HUDEP-2 (cell line): Measurements from ENCODE around the gene RANBP17.

ENCODE experiments used
- DNase-seq, 76 experiments: peaks; one replicate each; lab custom pipeline; 2025; ENCODE audit not compliant: unreplicated experiment in 76 of 76; lab: John Stamatoyannopoulos, UW

The RANBP17 gene

DNA sequence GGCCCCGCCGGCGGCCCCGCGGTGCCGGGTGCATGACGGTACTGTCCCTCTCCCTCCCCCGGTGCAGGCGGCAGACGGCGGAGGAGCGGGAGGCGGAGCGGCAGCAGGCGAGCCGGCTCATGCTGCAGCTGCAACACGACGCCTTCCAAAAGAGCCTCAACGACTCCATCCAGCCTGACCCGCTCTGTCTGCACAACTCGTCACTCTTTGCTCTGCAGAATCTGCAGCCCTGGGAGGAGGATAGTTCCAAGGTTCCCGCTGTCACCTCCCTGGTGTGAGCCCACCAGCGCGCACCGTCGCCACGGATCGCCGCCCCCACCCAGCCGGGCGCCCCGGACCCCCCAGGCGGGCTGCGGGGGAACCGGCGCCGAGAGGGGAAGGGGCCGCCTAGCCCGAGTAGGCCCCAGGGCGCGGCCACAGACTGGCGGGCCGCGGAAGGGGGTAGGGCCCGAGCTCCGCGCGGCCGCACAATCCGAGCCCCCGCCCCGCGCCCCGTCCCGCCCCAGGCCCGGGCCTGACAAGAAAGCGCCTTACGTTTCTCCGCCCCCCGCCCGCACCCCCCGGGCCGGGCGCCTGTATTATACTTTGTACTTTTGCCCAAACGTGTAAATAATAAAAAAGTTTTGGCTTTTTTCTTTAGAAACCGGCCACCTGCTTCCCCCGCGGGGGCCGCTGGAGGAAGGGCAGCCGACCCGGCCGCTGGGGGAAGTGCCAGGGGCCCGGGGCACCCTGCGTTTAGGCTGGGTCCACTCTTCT, 449.7 kb downstream of the RANBP17 start:
- DNase-seq: no peak

DNA sequence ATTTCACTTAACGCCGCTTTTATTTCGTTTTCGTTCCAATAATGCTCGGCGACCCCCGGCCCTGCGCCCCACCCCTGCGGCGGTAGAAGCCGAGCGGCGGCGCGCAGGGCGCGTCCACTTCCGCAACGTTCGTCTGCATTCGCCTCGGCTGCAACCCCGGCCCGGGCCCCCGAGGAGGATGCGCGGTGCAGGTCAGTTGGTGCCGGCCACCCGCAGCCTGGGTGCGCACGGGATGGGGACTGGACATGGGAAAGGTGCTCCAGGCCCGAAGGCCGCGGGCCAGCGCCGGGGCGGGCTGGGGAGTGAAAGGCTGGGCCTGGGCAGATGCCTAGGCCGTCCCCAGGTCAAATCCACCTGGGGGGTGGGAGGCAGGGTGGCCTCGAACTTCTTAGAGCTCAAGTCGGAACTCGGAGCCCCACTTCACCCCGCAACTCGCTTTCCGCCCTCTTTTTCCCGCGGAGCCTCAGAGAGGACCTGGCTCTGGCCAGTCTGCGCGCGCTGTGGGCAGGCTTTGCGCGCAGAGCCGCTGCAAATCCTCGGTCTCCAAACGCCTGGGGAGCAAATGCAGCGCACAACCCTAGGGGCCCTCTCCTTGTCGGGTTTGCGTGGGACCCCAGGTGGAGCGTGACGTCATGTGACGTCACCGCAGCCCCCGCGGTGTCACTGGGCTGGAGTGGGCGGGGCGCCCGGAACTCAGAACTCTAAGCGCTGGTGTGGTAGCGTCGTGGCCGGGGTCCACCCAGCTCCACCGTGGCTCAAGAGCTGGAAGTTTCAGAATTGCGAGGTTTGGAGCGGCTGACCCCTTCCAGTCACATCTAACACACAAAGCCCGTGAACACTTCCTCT, 450.5 kb downstream of the RANBP17 start:
- no peak for DNase-seq

- DNase-seq: no peak
Observed at GRCh38 chr5:171313481-171314206, 451.8 kb downstream of the RANBP17 start.

DNA sequence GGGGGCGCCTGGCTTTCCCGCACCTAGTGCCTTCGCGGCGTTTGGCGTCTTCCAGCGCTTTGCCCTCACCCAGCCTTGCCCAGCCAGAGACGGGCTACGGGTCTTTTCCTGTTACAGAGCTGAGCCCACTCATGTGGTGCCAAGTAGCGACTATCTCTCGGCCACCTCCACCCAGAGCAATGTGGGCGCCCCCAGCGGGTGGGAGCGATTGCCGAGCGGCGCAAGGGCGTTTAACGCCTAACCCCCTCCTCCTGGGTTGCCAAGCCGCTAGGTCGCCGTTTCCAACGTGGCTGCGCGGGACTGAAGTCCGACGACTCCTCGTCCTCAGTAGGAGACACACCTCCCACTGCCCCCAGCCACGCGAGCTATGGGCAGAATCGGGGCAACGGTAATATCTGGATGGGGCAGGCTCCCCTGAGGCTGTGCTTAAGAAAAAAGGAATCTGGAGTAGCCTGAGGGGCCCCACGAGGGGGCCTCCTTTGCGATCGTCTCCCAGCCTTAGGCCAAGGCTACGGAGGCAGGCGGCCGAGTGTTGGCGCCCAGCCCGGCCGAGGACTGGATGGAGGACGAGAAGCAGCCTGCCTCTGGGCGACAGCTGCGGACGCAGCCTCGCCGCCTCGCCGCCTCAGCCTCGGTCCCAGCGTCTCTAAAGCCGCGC, 453.0 kb downstream of the RANBP17 start:
- no peak for DNase-seq

- DNase-seq: no peak
Observed at GRCh38 chr5:171315386-171315891, 453.6 kb downstream of the RANBP17 start.

DNA sequence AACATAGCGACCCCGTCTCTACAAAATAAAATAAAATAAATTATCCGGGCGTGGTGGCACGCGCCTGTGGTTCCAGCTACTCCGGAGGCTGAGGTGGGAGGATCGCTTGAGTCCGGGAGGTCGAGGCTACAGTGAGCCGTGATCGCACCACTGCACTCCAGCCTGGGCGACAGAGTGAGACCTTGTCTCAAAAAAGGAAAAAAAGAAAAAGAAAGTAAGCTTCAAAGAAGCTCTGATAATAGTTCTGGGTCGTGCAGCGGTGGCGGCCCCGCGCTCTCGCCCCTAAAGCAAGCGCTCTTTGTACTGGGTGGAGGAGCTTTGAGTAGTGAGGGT, 454.1 kb downstream of the RANBP17 start:
- DNase-seq: no peak

- no peak for DNase-seq
Observed at GRCh38 chr5:171316258-171317121, 454.7 kb downstream of the RANBP17 start.

DNA sequence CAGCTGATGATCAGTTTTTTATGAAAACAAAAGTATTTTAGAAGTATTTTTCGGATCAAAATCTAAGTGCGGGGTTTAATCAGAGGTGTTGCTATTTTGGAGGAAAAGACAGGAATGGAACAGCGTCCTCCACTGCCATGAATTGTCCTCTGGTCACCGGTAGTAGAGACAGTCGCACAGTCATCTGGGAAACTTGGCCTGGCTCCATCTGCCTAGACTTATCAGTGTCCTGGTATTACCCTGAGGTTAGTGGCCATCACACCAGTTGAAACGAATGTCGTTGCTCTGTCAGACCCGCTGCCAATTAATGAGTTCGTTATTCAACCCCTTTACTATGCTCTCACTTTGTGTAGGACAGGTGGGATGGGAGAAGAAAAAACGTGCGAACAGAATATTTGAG, 455.4 kb downstream of the RANBP17 start:
- peak in 56 of 76 experiments; percentile 2 to 66 (median 36) for DNase-seq

DNA sequence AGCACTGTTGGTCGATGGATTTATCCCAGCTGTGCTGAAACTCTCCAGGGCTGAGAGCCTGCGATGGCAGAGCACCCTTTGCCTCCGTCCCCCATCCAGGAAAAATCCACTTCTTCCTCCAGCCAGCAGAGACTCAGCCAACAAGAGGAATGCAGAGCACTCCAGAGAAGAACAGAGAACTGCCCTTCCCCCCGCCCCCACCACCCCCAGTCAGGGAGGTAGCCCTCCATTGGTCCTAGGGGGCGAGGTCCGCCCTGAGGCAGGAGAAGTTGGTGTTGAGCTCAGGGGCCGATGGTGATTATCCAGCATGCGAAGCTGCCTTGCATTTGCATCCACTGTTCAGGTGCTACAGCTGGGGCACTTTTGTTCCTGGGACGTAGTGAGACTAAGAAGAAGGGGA, 456.2 kb downstream of the RANBP17 start:
- DNase-seq: no peak

DNA sequence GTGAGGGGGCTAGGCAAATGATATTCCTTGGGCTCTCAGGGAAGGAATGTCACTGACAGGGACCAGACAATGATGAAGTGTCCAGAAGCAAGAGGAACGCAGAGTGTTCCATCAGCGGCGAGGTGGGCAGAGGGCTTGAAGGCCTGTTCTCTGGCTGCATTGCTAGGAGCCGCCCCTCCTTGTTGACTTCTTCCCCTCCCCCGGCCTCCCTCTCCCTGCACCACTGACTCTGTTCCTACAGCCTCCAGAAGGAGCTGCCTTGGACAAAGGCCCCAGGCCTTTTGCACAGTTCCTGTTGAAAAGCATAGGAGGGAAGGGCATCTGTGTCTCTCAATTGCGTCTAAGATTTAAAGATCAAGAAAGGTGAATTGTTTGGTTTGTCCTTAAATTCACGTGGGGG, 459.6 kb downstream of the RANBP17 start:
- no peak for DNase-seq

GRCh38 chr5:171322527-171322926, 460.7 kb downstream of the RANBP17 start:
- DNase-seq: no peak

GRCh38 chr5:171323007-171323406, 461.2 kb downstream of the RANBP17 start:
- no peak for DNase-seq

GRCh38 chr5:171323806-171324632, 462.2 kb downstream of the RANBP17 start:
- no peak for DNase-seq

GRCh38 chr5:171330021-171330420, 468.2 kb downstream of the RANBP17 start:
- DNase-seq: no peak

DNA sequence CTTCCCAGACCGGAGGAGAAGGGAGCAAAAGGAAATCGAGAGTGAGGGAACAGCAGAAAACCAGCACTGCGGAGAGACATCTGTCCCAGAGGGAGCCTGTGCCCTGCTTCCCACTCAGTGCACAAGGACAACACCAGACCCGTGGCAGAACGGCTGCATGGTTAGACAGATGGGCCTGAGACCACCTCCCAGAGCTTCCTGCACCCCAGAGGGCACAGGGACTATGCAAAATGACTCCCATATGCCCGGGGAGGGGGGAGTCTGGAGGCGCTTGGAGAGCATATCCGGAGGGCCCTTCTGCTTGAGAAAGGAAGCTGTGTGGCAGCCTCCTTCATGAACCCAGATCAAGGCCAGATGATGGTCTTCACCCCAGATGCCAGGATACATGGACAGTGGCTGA, 473.8 kb downstream of the RANBP17 start:
- DNase-seq: no peak

- DNase-seq: peak in 40 of 76 experiments; percentile 2 to 49 (median 20)
Observed at GRCh38 chr5:171336521-171337209, 474.8 kb downstream of the RANBP17 start.

- no peak for DNase-seq
Observed at GRCh38 chr5:171337210-171337569, 475.4 kb downstream of the RANBP17 start.

- DNase-seq: no peak
Observed at GRCh38 chr5:171340042-171340441, 478.2 kb downstream of the RANBP17 start.
